Endothelial cell of umbilical vein (primary cell): Measurements from ENCODE around the gene RBBP4. TPM values are rescaled to one million over a fixed set of nuclear protein-coding genes. Genes with fewer than 3 reads are reported as not detected.

ENCODE experiments used
- BruUV-seq: library from RNA; stranded (reverse); fragments of 400-500 nt; replicated peaks from 2 replicates; lab custom pipeline; 2021; lab: Mats Ljungman, UMichigan
- CTCF ChIA-PET: fragments of 300-600, 350-600 bp; sonication (Branson Sonifier 250); formaldehyde crosslinking; loops from one replicate; lab custom pipeline; 2021; ENCODE audit warnings: antibody characterized with exemption, inconsistent platforms; lab: Charles Lee
- POLR2A ChIA-PET: fragments of 300-600, 350-600 bp; sonication (Branson Sonifier 250); formaldehyde crosslinking; loops from one replicate; lab custom pipeline; 2021; ENCODE audit warnings: antibody characterized with exemption, inconsistent platforms; lab: Charles Lee
- DNase-seq: peaks from one replicate; pipeline ENCODE4 v3.0.0-alpha.2; 2011; ENCODE audit warnings: low read depth, low spot score
- FAIRE-seq: peaks from 2 replicates; lab custom pipeline; 2011; peaks lifted over from hg19 to GRCh38; lab: Jason Lieb, UNC
- H2AFZ ChIP-seq: 2 replicates; pipeline ENCODE4 v1.6.0; 2012; ENCODE audit warnings: low read depth, low read length, control low read depth, inconsistent platforms
- H3K27ac ChIP-seq: 2 replicates; pipeline ENCODE4 v1.5.1; 2011; ENCODE audit warnings: low read depth, mild to moderate bottlenecking, control low read depth, low read length, moderate library complexity; ENCODE audit not compliant: insufficient read depth
- H3K27me3 ChIP-seq, 2 experiments: 2 replicates each; pipeline versions ENCODE4 v1.6.0 to v1.6.1; 2011; ENCODE audit warnings: low read length in 2 of 2, mixed read lengths in 1 of 2; ENCODE audit not compliant: control insufficient read depth in 2 of 2, insufficient read depth in 2 of 2
- H3K36me3 ChIP-seq, 2 experiments: 2 replicates in 1 of 2; 3 replicates in 1 of 2; pipeline ENCODE4 v1.5.1; 2011; ENCODE audit warnings: low read length in 2 of 2, mild to moderate bottlenecking in 1 of 2, moderate library complexity in 1 of 2; ENCODE audit not compliant: control insufficient read depth in 2 of 2, insufficient read depth in 2 of 2; ENCODE audit errors: extremely low read depth in 1 of 2
- H3K4me1 ChIP-seq: 3 replicates; pipeline ENCODE4 v1.5.1; 2011; ENCODE audit warnings: mild to moderate bottlenecking, low read length; ENCODE audit not compliant: control insufficient read depth, insufficient read depth; ENCODE audit errors: extremely low read depth
- H3K4me2 ChIP-seq: 2 replicates; pipeline ENCODE4 v1.6.1; 2011; ENCODE audit warnings: low read length, control low read depth, mixed read lengths; ENCODE audit not compliant: insufficient read depth
- H3K4me3 ChIP-seq, 3 experiments: fragments of 200-600 bp in 1 of 3; sonication (generic), shearing (Covaris generic) in 1 of 3; replicated peaks in 1 of 3; 2 replicates each; pipeline ENCODE4 v1.5.1; 2011 to 2016; ENCODE audit warnings: control low read depth in 3 of 3, low read length in 3 of 3, mild to moderate bottlenecking in 2 of 3, inconsistent platforms in 1 of 3, low read depth in 1 of 3, moderate library complexity in 1 of 3; ENCODE audit not compliant: insufficient read depth in 1 of 3
- H3K79me2 ChIP-seq: 2 replicates; pipeline ENCODE4 v1.6.0; 2012; ENCODE audit warnings: low read length, inconsistent platforms; ENCODE audit not compliant: control insufficient read depth, insufficient read depth
- H3K9ac ChIP-seq: replicated peaks from 2 replicates; pipeline ENCODE3; 2011; ENCODE audit warnings: low read length, control low read depth; ENCODE audit not compliant: insufficient read depth; ENCODE audit errors: extremely low read depth
- H3K9me1 ChIP-seq: replicated peaks from 3 replicates; pipeline ENCODE4 v1.6.0; 2011; ENCODE audit warnings: mild to moderate bottlenecking, low read length; ENCODE audit not compliant: control insufficient read depth, insufficient read depth; ENCODE audit errors: extremely low read depth
- H3K9me3 ChIP-seq: replicated peaks from 2 replicates; pipeline ENCODE4 v1.5.1; 2012; ENCODE audit warnings: low read length, inconsistent platforms; ENCODE audit not compliant: control insufficient read depth, insufficient read depth
- H4K20me1 ChIP-seq: replicated peaks from 2 replicates; pipeline ENCODE3; 2011; ENCODE audit warnings: mild to moderate bottlenecking, low read length; ENCODE audit not compliant: control insufficient read depth, insufficient read depth; ENCODE audit errors: extremely low read depth
- EZH2 ChIP-seq: IDR thresholded peaks from 2 replicates; pipeline ENCODE4 v1.6.1; 2012; ENCODE audit warnings: borderline replicate concordance, low read depth, mild to moderate bottlenecking, moderate library complexity, low read length, inconsistent platforms; ENCODE audit not compliant: severe bottlenecking
- FOS ChIP-seq: IDR thresholded peaks from 2 replicates; pipeline ENCODE4 v1.6.1; 2011; ENCODE audit warnings: mild to moderate bottlenecking, low read length, moderate library complexity, borderline replicate concordance; ENCODE audit not compliant: insufficient read depth
- GATA2 ChIP-seq: IDR thresholded peaks from 2 replicates; pipeline ENCODE4 v1.7.0; 2011; ENCODE audit warnings: low read depth, mild to moderate bottlenecking, moderate library complexity, mixed read lengths, low read length; ENCODE audit not compliant: insufficient read length, insufficient read depth
- JUN ChIP-seq: IDR thresholded peaks from 2 replicates; pipeline ENCODE4 v1.6.1; 2011; ENCODE audit warnings: borderline replicate concordance, low read depth; ENCODE audit not compliant: insufficient read length, insufficient read depth
- MYC ChIP-seq: IDR thresholded peaks from one replicate; pipeline ENCODE4 v1.6.1; 2011; ENCODE audit warnings: mild to moderate bottlenecking, low read depth, low read length
- POLR2A ChIP-seq: IDR thresholded peaks from 2 replicates; pipeline ENCODE4 v1.6.1; 2012; ENCODE audit warnings: low read depth, mild to moderate bottlenecking, control low read depth, low read length
- POLR2AphosphoS5 ChIP-seq: IDR thresholded peaks from 2 replicates; pipeline ENCODE4 v1.6.1; 2012; ENCODE audit warnings: low read depth, mild to moderate bottlenecking, control low read depth, low read length, moderate library complexity; ENCODE audit not compliant: insufficient read depth
- dilution Hi-C: fragments of 300-500 bp; cut with MboI; formaldehyde crosslinking; loops from one replicate; pipeline ENCODE4 v1.15.0; 2019; ENCODE audit warnings: low sequenced_read_pairs; ENCODE audit not compliant: extremely low pct_ligation_motif_present
- intact Hi-C: fragments of 100-400 bp; cut with micrococcal nuclease; formaldehyde crosslinking; loops from one replicate; pipeline ENCODE4 v1.10.0; 2022
- polyA plus RNA-seq, 4 experiments: library from polyadenylated mRNA; depleted of rRNA in 3 of 4; stranded (reverse) in 3 of 4; unstranded in 1 of 4; fragments of >200 nt; gene quantifications; 2 replicates each; pipeline versions ENCODE4 v1.2.1 to v1.2.3, GENCODE V29; 2011 to 2012; ENCODE audit warnings: missing spikeins in 1 of 4
- total RNA-seq: library from RNA; stranded (reverse); gene quantifications from 2 replicates; pipeline ENCODE4 v1.2.3, GENCODE V29; 2021
- TF ChIP-seq, protein P1 (sequence below): IDR thresholded peaks from 2 replicates; pipeline ENCODE4 v1.6.1; 2011; ENCODE audit not compliant: insufficient read depth, insufficient read length
- TF ChIP-seq, protein P2 (sequence below), 2 donors: IDR thresholded peaks; 1 replicate in 1 of 2; 2 replicates in 1 of 2; pipeline ENCODE4 v1.5.1; 2011; ENCODE audit warnings: low read length in 2 of 2, mild to moderate bottlenecking in 2 of 2, moderate library complexity in 2 of 2, control low read depth in 1 of 2, inconsistent platforms in 1 of 2, low read depth in 1 of 2; ENCODE audit not compliant: insufficient read depth in 1 of 2; ENCODE audit errors: extremely low read depth in 1 of 2

RBBP4 gene
- total and polyA plus RNA-seq, 2 donors (not counting 3 experiments of a cell fraction or from before 2014, with no cell fraction given) = 84.9 to 241 TPM

DNA sequence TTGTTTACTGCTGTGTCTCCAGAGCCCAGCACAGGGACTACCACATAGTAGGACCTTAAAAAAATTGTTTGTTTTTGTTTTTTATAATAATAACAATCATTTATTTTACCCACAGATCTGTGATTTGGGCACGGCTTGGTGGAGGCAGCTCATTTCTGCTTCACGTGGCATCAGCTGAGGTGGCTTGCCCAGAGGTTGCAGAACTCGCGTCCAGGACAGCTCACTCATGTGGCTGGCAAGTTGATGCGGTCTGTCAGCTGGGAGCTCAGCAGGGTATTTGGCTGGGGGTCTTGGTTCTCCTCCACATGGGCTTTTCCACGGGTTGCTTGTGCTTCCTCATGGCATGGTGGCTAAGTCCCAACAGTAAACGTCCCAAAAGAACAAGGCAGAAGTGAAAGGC, 54.5 kb downstream of the RBBP4 start:
- Histone ChIP-seq H2AFZ (no peak overlapping the region), H3K4me2 (no peak overlapping the region), H4K20me1 (no peaks in the 10 kb centered on the region), H3K36me3 (no peaks in the 10 kb centered on the region), H3K27me3 (no peaks in the 10 kb centered on the region), H3K4me3 (no peak overlapping the region), H3K9ac (no peak overlapping the region), H3K9me1 (no peaks in the 10 kb centered on the region), H3K4me1 (peaks cover 11% of the 10 kb centered on the region), H3K9me3 (no peaks in the 10 kb centered on the region), H3K27ac (no peak overlapping the region), H3K79me2 (no peaks in the 10 kb centered on the region)
- BruUV-seq = no TSS peak
- CTCF ChIA-PET = interaction anchor here (0.9 to 3.1 kb wide), 8 partner anchors 8 to 381 kb away, joined by 3 to 21 read pairs (median 4); no protein-coding TSS in a partner anchor
- TF ChIP-seq, protein P1, sequence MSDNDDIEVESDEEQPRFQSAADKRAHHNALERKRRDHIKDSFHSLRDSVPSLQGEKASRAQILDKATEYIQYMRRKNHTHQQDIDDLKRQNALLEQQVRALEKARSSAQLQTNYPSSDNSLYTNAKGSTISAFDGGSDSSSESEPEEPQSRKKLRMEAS = no peak
- no peak for TF ChIP-seq FOS
- no peak for TF ChIP-seq EZH2
- no peak for TF ChIP-seq POLR2AphosphoS5
- TF ChIP-seq POLR2A = no peak
- POLR2A ChIA-PET = no interaction called here
- dilution Hi-C loops = no loop called here
- FAIRE-seq = no peak
- intact Hi-C loops = no loop called here
- DNase-seq = no peak

DNA sequence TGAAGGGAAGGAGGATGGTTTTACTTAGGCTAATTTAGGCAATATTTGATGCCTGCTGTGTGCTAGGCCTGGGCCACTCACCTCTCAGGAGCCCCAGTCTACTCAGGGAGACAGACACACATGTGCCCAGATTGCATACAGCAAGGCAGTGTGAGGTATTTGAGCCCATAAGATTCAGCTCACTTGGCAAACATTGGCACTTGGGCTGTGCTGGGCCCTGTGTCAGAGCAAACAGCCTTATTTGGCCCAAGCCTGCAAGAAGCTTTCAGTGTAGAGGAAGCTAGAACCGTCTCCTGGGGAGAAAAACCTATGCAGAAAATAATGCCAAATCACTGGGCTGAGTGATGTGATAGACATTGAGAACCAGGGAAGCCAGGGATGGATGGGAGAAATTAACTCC, 55.5 kb downstream of the RBBP4 start:
- FAIRE-seq = no peak
- no peaks in the 10 kb centered on the region for H3K36me3 ChIP-seq
- no peaks in the 10 kb centered on the region for H3K9me3 ChIP-seq
- H3K79me2 ChIP-seq = no peaks in the 10 kb centered on the region
- H2AFZ ChIP-seq = no peak overlapping the region
- no peaks in the 10 kb centered on the region for H3K27me3 ChIP-seq
- no TSS peak for BruUV-seq
- CTCF ChIA-PET = interaction anchor here (0.9 to 3.1 kb wide), 6 partner anchors 11 to 380 kb away, joined by 3 to 21 read pairs (median 4); no protein-coding TSS in a partner anchor
- TF ChIP-seq JUN = no peak
- TF ChIP-seq, protein P2, sequence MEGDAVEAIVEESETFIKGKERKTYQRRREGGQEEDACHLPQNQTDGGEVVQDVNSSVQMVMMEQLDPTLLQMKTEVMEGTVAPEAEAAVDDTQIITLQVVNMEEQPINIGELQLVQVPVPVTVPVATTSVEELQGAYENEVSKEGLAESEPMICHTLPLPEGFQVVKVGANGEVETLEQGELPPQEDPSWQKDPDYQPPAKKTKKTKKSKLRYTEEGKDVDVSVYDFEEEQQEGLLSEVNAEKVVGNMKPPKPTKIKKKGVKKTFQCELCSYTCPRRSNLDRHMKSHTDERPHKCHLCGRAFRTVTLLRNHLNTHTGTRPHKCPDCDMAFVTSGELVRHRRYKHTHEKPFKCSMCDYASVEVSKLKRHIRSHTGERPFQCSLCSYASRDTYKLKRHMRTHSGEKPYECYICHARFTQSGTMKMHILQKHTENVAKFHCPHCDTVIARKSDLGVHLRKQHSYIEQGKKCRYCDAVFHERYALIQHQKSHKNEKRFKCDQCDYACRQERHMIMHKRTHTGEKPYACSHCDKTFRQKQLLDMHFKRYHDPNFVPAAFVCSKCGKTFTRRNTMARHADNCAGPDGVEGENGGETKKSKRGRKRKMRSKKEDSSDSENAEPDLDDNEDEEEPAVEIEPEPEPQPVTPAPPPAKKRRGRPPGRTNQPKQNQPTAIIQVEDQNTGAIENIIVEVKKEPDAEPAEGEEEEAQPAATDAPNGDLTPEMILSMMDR (IDR thresholded peaks at IDR 0.05; ENCODE audit: extremely low read depth in 1 of 2, insufficient read depth in 1 of 2, low read depth in 1 of 2, low read length in 2 of 2) = no peak
- TF ChIP-seq, protein P1 = no peak
- no peak for TF ChIP-seq POLR2A
- no peak for TF ChIP-seq GATA2
- no peak for TF ChIP-seq MYC
- no peak for TF ChIP-seq POLR2AphosphoS5
- no peak for TF ChIP-seq FOS
- no peak for TF ChIP-seq EZH2
- intact Hi-C loops = no loop called here
- POLR2A ChIA-PET = interaction anchor here (0.6 kb wide), 1 partner anchor 336 kb away, joined by 5 read pairs; no protein-coding TSS in a partner anchor
- dilution Hi-C loops = no loop called here
- no peak overlapping the region for H3K9ac ChIP-seq
- no peaks in the 10 kb centered on the region for H3K9me1 ChIP-seq
- no peak overlapping the region for H3K4me2 ChIP-seq
- DNase-seq = no peak
- no peak overlapping the region for H3K27ac ChIP-seq
- H3K4me3 ChIP-seq = no peak overlapping the region
- H3K4me1 ChIP-seq = peaks cover 11% of the 10 kb centered on the region
- no peaks in the 10 kb centered on the region for H4K20me1 ChIP-seq
